BLaER1 (cell line): ENCODE data around the gene ABCD4.
"Not testable (repeated sequence)": the region's sequence is repeated elsewhere in the genome, so short reads cannot be mapped to it uniquely, and the experiment has no call there.

ENCODE experiments used
- H3K27ac ChIP-seq: shearing (Covaris generic); formaldehyde crosslinking; 2 replicates; pipeline ENCODE4 v1.8.1; 2022
- H3K27me3 ChIP-seq: shearing (Covaris generic); formaldehyde crosslinking; 2 replicates; pipeline ENCODE4 v1.8.1; 2022
- H3K36me3 ChIP-seq: shearing (Covaris generic); formaldehyde crosslinking; 2 replicates; pipeline ENCODE4 v1.8.1; 2022
- H3K4me1 ChIP-seq: shearing (Covaris generic); formaldehyde crosslinking; 2 replicates; pipeline ENCODE4 v1.8.1; 2022
- H3K4me2 ChIP-seq: shearing (Covaris generic); formaldehyde crosslinking; 2 replicates; pipeline ENCODE4 v1.8.1; 2022
- H3K4me3 ChIP-seq: shearing (Covaris generic); formaldehyde crosslinking; 2 replicates; pipeline ENCODE4 v1.8.1; 2022
- H3K9ac ChIP-seq: shearing (Covaris generic); formaldehyde crosslinking; 2 replicates; pipeline ENCODE4 v1.8.1; 2022
- H3K9me3 ChIP-seq: shearing (Covaris generic); formaldehyde crosslinking; 2 replicates; pipeline ENCODE4 v1.8.1; 2022
- H4K20me1 ChIP-seq: shearing (Covaris generic); formaldehyde crosslinking; 2 replicates; pipeline ENCODE4 v1.8.1; 2022
- Cebpa-rat ChIP-seq: shearing (Covaris generic); IDR thresholded peaks from 2 replicates; pipeline ENCODE4 v1.8.1; 2022

ABCD4 gene

DNA sequence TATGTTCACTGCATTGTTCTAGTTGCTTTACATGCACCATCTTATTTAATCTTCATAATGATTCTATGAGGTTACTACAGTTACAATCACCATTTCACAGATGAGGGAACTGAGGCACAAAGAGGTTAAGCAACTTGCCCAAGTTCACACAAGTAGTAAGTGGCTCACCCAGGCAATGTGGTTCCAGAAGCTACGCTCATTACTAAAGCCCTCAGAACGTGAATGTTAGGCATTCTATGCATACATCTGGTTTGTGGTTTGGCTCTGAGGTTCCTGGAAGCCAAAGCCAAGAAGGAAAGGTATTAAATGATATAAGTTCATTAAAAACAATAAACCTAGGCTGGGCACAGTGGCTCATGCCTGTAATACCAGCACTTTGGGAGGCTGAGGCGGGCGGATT is 31.2 kb upstream of the ABCD4 start:
- no peaks in the 10 kb centered on the region for H3K9me3 ChIP-seq
- H3K9ac ChIP-seq: no peak overlapping the region

GRCh38 chr14:74329950-74330552 is 27.3 kb upstream of the ABCD4 start:
- H3K9ac ChIP-seq, H3K4me2 ChIP-seq, H3K4me1 ChIP-seq, H3K9me3 ChIP-seq, H3K36me3 ChIP-seq, H3K27me3 ChIP-seq, H3K27ac ChIP-seq, H3K4me3 ChIP-seq, H4K20me1 ChIP-seq: not testable (repeated sequence)

More for the DNA sequence above, 31.2 kb upstream of the ABCD4 start:
- no peaks in the 10 kb centered on the region for H3K27me3 ChIP-seq
- H3K27ac ChIP-seq: no peak overlapping the region
- no peaks in the 10 kb centered on the region for H3K36me3 ChIP-seq
- no peaks in the 10 kb centered on the region for H3K4me1 ChIP-seq
- no peak overlapping the region for H3K4me3 ChIP-seq
- H4K20me1 ChIP-seq: no peaks in the 10 kb centered on the region
- H3K4me2 ChIP-seq: no peak overlapping the region
- TF ChIP-seq Cebpa-rat: no peak

DNA sequence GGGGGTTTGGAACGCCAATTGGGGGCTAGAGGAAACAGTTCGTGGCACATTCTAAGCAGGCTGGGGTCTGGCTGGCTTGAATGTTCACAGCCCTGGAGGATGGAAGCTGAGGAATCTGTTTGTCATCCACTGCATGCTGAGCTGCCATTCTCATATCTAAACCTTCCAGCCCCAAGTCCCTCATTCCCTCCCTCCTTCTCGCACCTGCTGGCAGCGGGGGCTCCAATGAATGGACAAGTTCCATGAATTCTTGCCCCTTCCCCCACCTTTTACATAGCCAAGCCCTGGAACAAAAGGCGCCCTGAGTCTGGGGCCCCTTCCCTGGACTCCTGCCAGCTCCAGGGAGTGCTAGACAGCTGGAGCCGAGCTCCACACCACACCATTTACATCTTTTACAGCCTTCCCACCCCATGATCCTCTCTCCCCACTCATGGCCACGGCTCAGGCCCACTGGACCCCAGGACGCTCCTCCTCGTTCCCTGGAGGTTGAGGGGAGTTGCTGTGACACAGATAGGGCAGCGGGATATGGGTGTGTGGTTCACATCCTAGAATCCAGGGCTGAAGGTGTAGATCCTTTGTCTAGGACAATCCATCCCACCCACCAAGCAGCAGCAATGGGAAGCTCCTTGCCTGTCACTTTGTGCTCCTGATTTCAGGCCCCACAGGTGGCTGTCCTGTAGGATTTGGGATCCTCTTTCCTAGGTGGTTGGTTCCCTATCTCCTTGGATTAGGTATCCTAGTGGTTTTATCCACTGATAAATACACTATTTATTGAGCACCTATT is 23.8 kb upstream of the ABCD4 start:
- Histone ChIP-seq H3K4me3 (no peak overlapping the region), H3K9ac (no peak overlapping the region), H3K4me2 (no peak overlapping the region)

DNA sequence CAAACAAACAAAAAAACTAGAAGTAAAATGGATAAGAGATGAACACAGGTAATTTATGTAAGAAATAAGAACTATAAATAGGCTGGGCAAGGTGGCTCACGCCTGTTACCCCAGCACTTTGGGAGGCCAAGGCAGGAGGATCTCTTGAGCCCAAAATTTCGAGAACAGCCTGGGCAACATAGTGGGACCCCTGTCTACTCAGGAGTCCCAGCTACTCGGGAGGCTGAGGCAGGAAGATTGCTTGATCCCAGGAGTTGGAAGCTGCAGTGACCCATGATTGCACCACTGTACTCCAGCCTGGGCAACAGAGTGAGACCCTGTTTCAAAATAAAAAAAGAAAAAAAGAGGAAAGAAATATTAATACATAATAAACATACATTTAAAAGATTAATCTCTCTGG is 22.7 kb upstream of the ABCD4 start:
- H3K4me2 ChIP-seq: no peak overlapping the region

More for the DNA sequence above, 23.8 kb upstream of the ABCD4 start:
- TF ChIP-seq Cebpa-rat: no peak
- no peaks in the 10 kb centered on the region for H3K9me3 ChIP-seq
- no peaks in the 10 kb centered on the region for H3K36me3 ChIP-seq
- H3K27me3 ChIP-seq: no peaks in the 10 kb centered on the region
- no peaks in the 10 kb centered on the region for H3K4me1 ChIP-seq
- no peak overlapping the region for H3K27ac ChIP-seq
- H4K20me1 ChIP-seq: no peaks in the 10 kb centered on the region

DNA sequence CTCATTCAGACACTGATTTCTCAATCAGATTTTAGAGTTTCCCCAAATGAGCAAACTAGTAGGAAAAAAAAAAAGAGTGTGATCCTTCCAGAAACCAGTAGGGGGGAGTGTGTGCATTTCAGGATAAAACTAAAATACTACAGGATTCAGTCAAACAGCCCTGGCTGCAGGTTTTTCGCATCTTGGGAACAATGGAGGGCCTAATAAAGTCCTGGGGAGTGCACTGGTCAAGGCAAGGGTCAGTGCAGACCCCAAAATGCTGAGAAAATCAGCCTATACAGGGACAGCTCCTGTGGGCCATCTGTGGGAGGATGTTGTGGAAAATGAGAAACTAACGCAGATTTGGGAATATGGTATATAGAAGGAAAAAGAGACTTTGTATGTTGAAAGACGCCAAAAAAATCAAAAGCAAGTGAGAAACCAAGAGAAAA is 22.2 kb upstream of the ABCD4 start:
- Histone ChIP-seq H3K36me3 (no peaks in the 10 kb centered on the region), H3K4me3 (no peak overlapping the region), H3K4me2 (no peak overlapping the region), H3K9me3 (no peaks in the 10 kb centered on the region), H3K9ac (no peak overlapping the region), H3K4me1 (no peaks in the 10 kb centered on the region), H3K27ac (no peak overlapping the region), H3K27me3 (no peaks in the 10 kb centered on the region), H4K20me1 (no peaks in the 10 kb centered on the region)
- no peak for TF ChIP-seq Cebpa-rat

More for the DNA sequence above, 22.7 kb upstream of the ABCD4 start:
- H3K9ac ChIP-seq: no peak overlapping the region
- no peaks in the 10 kb centered on the region for H3K9me3 ChIP-seq
- H3K27ac ChIP-seq: no peak overlapping the region
- H3K27me3 ChIP-seq: no peaks in the 10 kb centered on the region
- H3K36me3 ChIP-seq: no peaks in the 10 kb centered on the region
- H4K20me1 ChIP-seq: no peaks in the 10 kb centered on the region
- no peak for TF ChIP-seq Cebpa-rat
- H3K4me1 ChIP-seq: no peaks in the 10 kb centered on the region
- no peak overlapping the region for H3K4me3 ChIP-seq

- Histone ChIP-seq H3K27ac (no peak overlapping the region), H4K20me1 (no peaks in the 10 kb centered on the region), H3K36me3 (no peaks in the 10 kb centered on the region), H3K9ac (no peak overlapping the region), H3K4me2 (no peak overlapping the region), H3K27me3 (no peaks in the 10 kb centered on the region), H3K4me1 (no peaks in the 10 kb centered on the region), H3K4me3 (no peak overlapping the region), H3K9me3 (no peaks in the 10 kb centered on the region)
- no peak for TF ChIP-seq Cebpa-rat
These were observed 11.8 kb upstream of the ABCD4 start for GRCh38 chr14:74314576-74314975.

DNA sequence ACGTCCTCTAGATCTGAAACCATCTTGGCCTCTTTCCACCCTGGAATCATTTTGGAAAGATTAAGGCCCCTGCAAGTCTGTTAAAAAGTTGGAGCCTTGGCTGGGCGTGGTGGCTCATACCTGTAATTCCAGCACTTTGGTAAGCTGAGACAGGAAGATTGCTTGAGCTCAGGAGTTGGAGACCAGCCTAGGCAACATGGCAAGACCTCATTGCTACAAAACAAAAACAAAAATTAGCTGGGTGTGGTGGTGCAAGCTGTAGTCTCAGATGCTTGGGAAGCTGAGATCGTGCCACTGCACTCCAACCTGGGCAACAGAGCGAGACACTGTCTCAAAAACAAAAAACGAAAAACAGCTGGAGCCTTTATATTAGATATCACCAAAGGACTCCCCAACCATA is 10.9 kb upstream of the ABCD4 start:
- Histone ChIP-seq H3K4me1 (no peaks in the 10 kb centered on the region), H3K4me3 (no peak overlapping the region), H3K9me3 (no peaks in the 10 kb centered on the region), H4K20me1 (no peaks in the 10 kb centered on the region), H3K27me3 (no peaks in the 10 kb centered on the region), H3K9ac (no peak overlapping the region), H3K27ac (no peak overlapping the region), H3K36me3 (no peaks in the 10 kb centered on the region), H3K4me2 (no peak overlapping the region)
- no peak for TF ChIP-seq Cebpa-rat

DNA sequence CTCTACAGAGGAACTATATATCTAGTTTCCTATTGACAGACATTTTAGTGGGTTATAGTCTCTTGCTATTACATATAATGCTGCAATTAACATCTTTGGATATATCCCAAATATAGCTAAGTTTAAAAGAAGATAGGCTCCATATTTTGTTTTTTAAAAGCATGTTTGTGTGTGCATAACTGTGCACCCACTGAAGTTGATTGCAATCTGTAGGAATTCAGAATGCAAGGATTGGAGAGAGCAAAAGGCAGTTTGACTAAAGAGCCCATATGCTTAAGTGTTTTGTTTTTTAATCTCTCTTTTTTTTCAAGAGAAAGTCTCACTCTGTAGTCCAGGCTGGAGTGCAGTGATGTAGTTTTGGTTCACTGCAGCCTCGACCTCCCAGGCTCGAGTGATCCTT is 9.4 kb upstream of the ABCD4 start:
- H3K4me3 ChIP-seq: no peak overlapping the region
- no peak overlapping the region for H3K9ac ChIP-seq
- H4K20me1 ChIP-seq: no peaks in the 10 kb centered on the region
- no peaks in the 10 kb centered on the region for H3K9me3 ChIP-seq
- TF ChIP-seq Cebpa-rat: no peak
- no peak overlapping the region for H3K27ac ChIP-seq
- H3K4me1 ChIP-seq: no peaks in the 10 kb centered on the region
- H3K27me3 ChIP-seq: no peaks in the 10 kb centered on the region
- no peaks in the 10 kb centered on the region for H3K36me3 ChIP-seq
- H3K4me2 ChIP-seq: no peak overlapping the region

- Histone ChIP-seq H3K27me3 (no peaks in the 10 kb centered on the region), H4K20me1 (no peaks in the 10 kb centered on the region), H3K9ac (no peak overlapping the region), H3K27ac (no peak overlapping the region), H3K9me3 (no peaks in the 10 kb centered on the region), H3K4me1 (no peaks in the 10 kb centered on the region), H3K36me3 (no peaks in the 10 kb centered on the region), H3K4me3 (no peak overlapping the region), H3K4me2 (no peak overlapping the region)
- TF ChIP-seq Cebpa-rat: no peak
These were observed 6.6 kb upstream of the ABCD4 start for GRCh38 chr14:74309125-74310022.

GRCh38 chr14:74308695-74309094 is 6.0 kb upstream of the ABCD4 start:
- no peaks in the 10 kb centered on the region for H4K20me1 ChIP-seq

More at GRCh38 chr14:74308695-74309094, 6.0 kb upstream of the ABCD4 start:
- no peaks in the 10 kb centered on the region for H3K9me3 ChIP-seq
- H3K4me2 ChIP-seq: no peak overlapping the region
- TF ChIP-seq Cebpa-rat: no peak
- H3K4me3 ChIP-seq: no peak overlapping the region
- H3K36me3 ChIP-seq: no peaks in the 10 kb centered on the region
- no peak overlapping the region for H3K27ac ChIP-seq
- no peak overlapping the region for H3K9ac ChIP-seq
- H3K27me3 ChIP-seq: no peaks in the 10 kb centered on the region
- H3K4me1 ChIP-seq: peaks cover 2% of the 10 kb centered on the region
